ENCODE results near the gene UROD.
"Not testable (repeated sequence)": the region's sequence is repeated elsewhere in the genome, so short reads cannot be mapped to it uniquely, and the experiment has no call there.

The UROD gene

GRCh38 chr1:45011837-45012638 is at the start of gene UROD:
UROD (plus strand) TSS chr1:45012254; CDS start chr1:45012266, 12 bp downstream.
- CTCF ChIA-PET: interaction anchor here (0.7 to 12.9 kb wide), 16 partner anchors 9 to 484 kb away, joined by 3 to 950 read pairs (median 5); partner anchors contain the start of genes EIF2B3, MUTYH, PLK3 and TESK2
- peak within 1 kb of the TSS; percentile 84 for H3K4me3 ChIP-seq (ENCODE audit: low read depth, low read length)
- no peak for TF ChIP-seq CTCF (IDR thresholded peaks at IDR 0.05; ENCODE audit: insufficient read depth, low read length, missing control alignments)
- DNase-seq (ENCODE audit: low read depth, low spot score): peak; percentile 75
- POLR2A ChIA-PET: interaction anchor here (0.5 to 3.8 kb wide), 22 partner anchors 20 to 1291 kb away, joined by 3 to 24 read pairs (median 4); partner anchors contain the start of genes EIF2B3, MUTYH, PLK3 and PRDX1

DNA sequence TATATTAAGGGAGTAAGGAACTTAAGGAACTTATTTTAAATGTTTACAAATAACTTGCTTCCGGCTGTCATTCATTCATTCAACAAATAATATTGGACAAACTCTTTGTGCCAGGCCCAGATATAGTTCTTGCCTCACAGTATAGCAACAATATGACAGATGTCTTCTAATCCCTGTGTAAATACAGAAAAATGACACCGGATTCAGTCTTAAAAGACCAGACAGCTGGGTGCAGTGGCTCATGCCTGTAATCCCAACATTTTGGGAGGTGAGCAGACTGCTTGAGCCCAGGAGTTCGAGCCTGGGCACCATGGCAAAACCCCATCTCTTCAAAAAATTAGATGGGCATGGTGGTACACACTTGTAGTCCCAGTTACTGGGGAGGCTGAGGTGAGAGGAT is 49.3 kb upstream of the UROD start:
- H3K4me3 ChIP-seq (ENCODE audit: low read depth, low read length): no peak overlapping the region
- TF ChIP-seq CTCF (IDR thresholded peaks at IDR 0.05; ENCODE audit: insufficient read depth, low read length, missing control alignments): no peak
- CTCF ChIA-PET: interaction anchor here (0.7 kb wide), 1 partner anchor 31 kb away, joined by 3 read pairs; no protein-coding TSS in a partner anchor
- POLR2A ChIA-PET: no interaction called here
- DNase-seq (ENCODE audit: low read depth, low spot score): no peak

- no peak for TF ChIP-seq CTCF (IDR thresholded peaks at IDR 0.05; ENCODE audit: insufficient read depth, low read length, missing control alignments)
- CTCF ChIA-PET: interaction anchor here (1.1 kb wide), 1 partner anchor 22 kb away, joined by 3 read pairs; the partner anchor contains the start of gene EIF2B3
- no peak for DNase-seq (ENCODE audit: low read depth, low spot score)
- POLR2A ChIA-PET: no interaction called here
- no peak overlapping the region for H3K4me3 ChIP-seq (ENCODE audit: low read depth, low read length)
Measured at GRCh38 chr1:44964396-44964795, 47.7 kb upstream of the UROD start.

GRCh38 chr1:44970317-44970716 is 41.7 kb upstream of the UROD start:
- no peak for TF ChIP-seq CTCF (IDR thresholded peaks at IDR 0.05; ENCODE audit: insufficient read depth, low read length, missing control alignments)
- ChIA-PET CTCF (interaction anchor here (1.1 kb wide), 1 partner anchor 9 kb away, joined by 6 read pairs; no protein-coding TSS in a partner anchor), POLR2A (interaction anchor here (1.4 kb wide), 1 partner anchor 10 kb away, joined by 3 read pairs; no protein-coding TSS in a partner anchor)
- no peak overlapping the region for H3K4me3 ChIP-seq (ENCODE audit: low read depth, low read length)
- no peak for DNase-seq (ENCODE audit: low read depth, low spot score)

DNA sequence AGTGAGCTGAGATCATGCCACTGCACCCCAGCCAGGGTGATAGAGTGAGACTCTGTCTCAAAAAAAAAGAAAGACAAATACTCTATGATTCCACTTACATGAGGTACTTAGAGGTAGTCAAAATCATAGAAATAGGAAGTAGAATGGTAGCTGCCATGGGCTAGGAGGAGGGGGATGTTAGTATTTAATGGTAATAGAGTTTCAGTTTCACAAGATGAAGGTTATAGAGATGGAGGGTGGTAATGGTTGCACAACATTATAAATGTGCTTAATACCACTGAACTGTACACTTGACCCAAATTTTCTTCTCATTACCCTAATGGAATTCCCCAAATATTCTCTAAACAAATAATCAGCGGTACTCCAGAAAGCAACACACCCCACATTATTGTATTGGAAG is 38.4 kb upstream of the UROD start:
- ChIA-PET POLR2A (no interaction called here), CTCF (interaction anchor here (0.7 kb wide), 1 partner anchor 13 kb away, joined by 3 read pairs; the partner anchor contains the start of gene EIF2B3)
- no peak for DNase-seq (ENCODE audit: low read depth, low spot score)
- no peak for TF ChIP-seq CTCF (IDR thresholded peaks at IDR 0.05; ENCODE audit: insufficient read depth, low read length, missing control alignments)
- no peak overlapping the region for H3K4me3 ChIP-seq (ENCODE audit: low read depth, low read length)

- CTCF ChIA-PET: no interaction called here
- TF ChIP-seq CTCF (IDR thresholded peaks at IDR 0.05; ENCODE audit: insufficient read depth, low read length, missing control alignments): no peak
- no peak for DNase-seq (ENCODE audit: low read depth, low spot score)
- POLR2A ChIA-PET: no interaction called here
- H3K4me3 ChIP-seq (ENCODE audit: low read depth, low read length): no peak overlapping the region
Measured at GRCh38 chr1:44976252-44976651, 35.8 kb upstream of the UROD start.

DNA sequence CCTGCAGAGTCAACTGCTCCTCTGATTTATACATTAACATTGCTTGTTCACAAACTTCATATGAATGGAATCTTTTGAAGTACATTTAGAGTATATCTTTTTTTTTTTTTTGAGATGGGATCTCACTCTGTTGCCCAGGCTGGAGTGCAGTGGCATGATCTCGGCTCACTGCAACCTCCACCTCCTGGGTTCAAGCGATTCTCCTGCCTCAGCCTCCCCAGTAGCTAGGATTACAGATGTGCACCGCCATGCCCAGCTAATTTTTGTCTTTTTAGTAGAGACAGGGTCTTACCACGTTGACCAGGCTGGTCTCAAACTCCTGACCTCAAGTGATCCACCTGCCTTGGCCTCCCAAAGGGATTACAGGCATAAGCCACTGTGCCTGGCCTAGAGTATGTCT is 34.7 kb upstream of the UROD start:
- POLR2A ChIA-PET; H3K4me3 ChIP-seq (ENCODE audit: low read depth, low read length); DNase-seq (ENCODE audit: low read depth, low spot score); CTCF ChIA-PET: not testable (repeated sequence)

All from AG04449 (cell line).